H9 (cell line): Measurements from ENCODE around the gene OPALIN. TPM values are rescaled to one million over a fixed set of nuclear protein-coding genes. Genes with fewer than 3 reads are reported as not detected.

Experiments used
- DNase-seq: peaks from one replicate; pipeline ENCODE4 v3.0.0-alpha.2; 2017
- H2AFZ ChIP-seq: one replicate; pipeline ENCODE4 v1.6.1; 2013; ENCODE audit warnings: mild to moderate bottlenecking, low read length, control low read depth, moderate library complexity
- H2AK5ac ChIP-seq: 2 replicates; pipeline ENCODE4 v1.6.1; 2013; ENCODE audit warnings: low read length, control low read depth, mixed read lengths; ENCODE audit not compliant: insufficient read length
- H2BK120ac ChIP-seq: one replicate; pipeline ENCODE4 v1.6.1; 2013; ENCODE audit warnings: low read depth, mild to moderate bottlenecking, low read length, control low read depth, inconsistent platforms; ENCODE audit not compliant: poor library complexity, severe bottlenecking
- H2BK12ac ChIP-seq: 2 replicates; pipeline ENCODE4 v1.6.1; 2013; ENCODE audit warnings: low read length, control low read depth, mixed read lengths, low read depth; ENCODE audit not compliant: insufficient read length
- H2BK15ac ChIP-seq: 2 replicates; pipeline ENCODE4 v1.6.1; 2013; ENCODE audit warnings: low read depth, low read length, control low read depth
- H2BK20ac ChIP-seq: one replicate; pipeline ENCODE4 v1.6.1; 2013; ENCODE audit warnings: low read depth, mild to moderate bottlenecking, low read length, control low read depth, inconsistent platforms; ENCODE audit not compliant: poor library complexity, severe bottlenecking
- H2BK5ac ChIP-seq: 2 replicates; pipeline ENCODE4 v1.6.1; 2013; ENCODE audit warnings: low read length, control low read depth, mixed read lengths; ENCODE audit not compliant: insufficient read length
- H3K14ac ChIP-seq: 2 replicates; pipeline ENCODE4 v1.6.1; 2013; ENCODE audit warnings: low read length, control low read depth; ENCODE audit not compliant: insufficient read depth
- H3K18ac ChIP-seq: 2 replicates; pipeline ENCODE4 v1.6.1; 2013; ENCODE audit warnings: low read depth, mild to moderate bottlenecking, mixed read lengths, low read length, control low read depth; ENCODE audit not compliant: insufficient read length
- H3K23ac ChIP-seq: 2 replicates; pipeline ENCODE4 v1.6.1; 2013; ENCODE audit warnings: low read length, control low read depth, mixed read lengths, low read depth; ENCODE audit not compliant: insufficient read length
- H3K23me2 ChIP-seq: 2 replicates; pipeline ENCODE4 v1.6.1; 2013; ENCODE audit warnings: low read depth, mild to moderate bottlenecking, mixed read lengths, low read length, control low read depth; ENCODE audit not compliant: insufficient read length, poor library complexity, severe bottlenecking
- H3K27ac ChIP-seq: 2 replicates; pipeline ENCODE4 v1.5.1; 2013; ENCODE audit warnings: low read length, control low read depth, mixed read lengths, low read depth; ENCODE audit not compliant: insufficient read length
- H3K27me3 ChIP-seq: 2 replicates; pipeline ENCODE4 v1.6.1; 2013; ENCODE audit warnings: low read length, control low read depth, inconsistent platforms; ENCODE audit not compliant: insufficient read depth
- H3K4ac ChIP-seq: 2 replicates; pipeline ENCODE4 v1.6.1; 2013; ENCODE audit warnings: low read depth, mild to moderate bottlenecking, control low read depth, inconsistent platforms, low read length, moderate library complexity
- H3K4me1 ChIP-seq: 2 replicates; pipeline ENCODE4 v1.6.1; 2013; ENCODE audit warnings: low read length, control low read depth, inconsistent platforms; ENCODE audit not compliant: insufficient read depth
- H3K4me2 ChIP-seq: 2 replicates; pipeline ENCODE4 v1.6.1; 2013; ENCODE audit warnings: low read length, control low read depth, mixed read lengths; ENCODE audit not compliant: insufficient read length, insufficient read depth
- H3K56ac ChIP-seq: 2 replicates; pipeline ENCODE4 v1.6.1; 2013; ENCODE audit warnings: low read depth, mild to moderate bottlenecking, mixed read lengths, low read length, control low read depth; ENCODE audit not compliant: insufficient read length
- H3K79me1 ChIP-seq: 2 replicates; pipeline ENCODE4 v1.6.1; 2013; ENCODE audit warnings: low read depth, mild to moderate bottlenecking, moderate library complexity, low read length, control low read depth, inconsistent platforms; ENCODE audit not compliant: insufficient read depth, poor library complexity, severe bottlenecking
- H3K79me2 ChIP-seq: 2 replicates; pipeline ENCODE4 v1.6.1; 2013; ENCODE audit warnings: low read length, control low read depth, inconsistent platforms; ENCODE audit not compliant: insufficient read depth
- H3K9ac ChIP-seq: 2 replicates; pipeline ENCODE4 v1.6.1; 2013; ENCODE audit warnings: low read length, control low read depth, mixed read lengths; ENCODE audit not compliant: insufficient read length; ENCODE audit errors: extremely low read depth
- H3K9me3 ChIP-seq: one replicate; pipeline ENCODE4 v1.6.1; 2013; ENCODE audit warnings: low read depth, low read length, inconsistent platforms; ENCODE audit not compliant: control insufficient read depth
- H3T11ph ChIP-seq: one replicate; pipeline ENCODE4 v1.6.1; 2013; ENCODE audit warnings: mild to moderate bottlenecking, low read length, control low read depth, inconsistent platforms
- H4K20me1 ChIP-seq: one replicate; pipeline ENCODE4 v1.6.1; 2013; ENCODE audit not compliant: control insufficient read depth, insufficient read length, insufficient read depth
- H4K5ac ChIP-seq: 2 replicates; pipeline ENCODE4 v1.6.1; 2013; ENCODE audit warnings: low read depth, mild to moderate bottlenecking, mixed read lengths, low read length, control low read depth; ENCODE audit not compliant: insufficient read length
- H4K8ac ChIP-seq: replicated peaks from 2 replicates; pipeline ENCODE4 v1.6.1; 2013; ENCODE audit warnings: low read length, control low read depth, mixed read lengths, low read depth; ENCODE audit not compliant: insufficient read length
- H4K91ac ChIP-seq: 2 replicates; pipeline ENCODE4 v1.6.1; 2013; ENCODE audit warnings: low read depth, mild to moderate bottlenecking, moderate library complexity, mixed read lengths, low read length, control low read depth; ENCODE audit not compliant: insufficient read length
- H3K27ac Mint-ChIP-seq, 3 experiments: 2 replicates in 2 of 3; 3 replicates in 1 of 3; pipeline ENCODE4 v1.8.0; 2020 to 2021; ENCODE audit warnings: mixed read lengths in 3 of 3, mild to moderate bottlenecking in 1 of 3, moderate library complexity in 1 of 3
- H3K27me3 Mint-ChIP-seq: 2 replicates; pipeline ENCODE4 v1.8.0; 2021; ENCODE audit warnings: low read depth, mild to moderate bottlenecking, moderate library complexity, mixed read lengths
- H3K36me3 Mint-ChIP-seq, 3 experiments: 2 replicates in 2 of 3; 3 replicates in 1 of 3; pipeline ENCODE4 v1.8.0; 2020 to 2021; ENCODE audit warnings: low read depth in 3 of 3, mixed read lengths in 3 of 3; ENCODE audit not compliant: insufficient read depth in 1 of 3
- H3K4me1 Mint-ChIP-seq, 2 experiments: 2 replicates each; pipeline ENCODE4 v1.8.0; 2020; ENCODE audit warnings: mixed read lengths in 2 of 2
- H3K4me3 Mint-ChIP-seq, 2 experiments: 2 replicates in 1 of 2; 3 replicates in 1 of 2; pipeline ENCODE4 v1.8.0; 2020 to 2021; ENCODE audit warnings: mild to moderate bottlenecking in 2 of 2, mixed read lengths in 2 of 2, moderate library complexity in 1 of 2
- H3K9me3 Mint-ChIP-seq, 2 experiments: 2 replicates in 1 of 2; 3 replicates in 1 of 2; pipeline ENCODE4 v1.8.0; 2020; ENCODE audit warnings: mild to moderate bottlenecking in 2 of 2, mixed read lengths in 2 of 2, moderate library complexity in 1 of 2
- CTCF ChIP-seq: fragments of 200-600 bp; sonication (generic); conservative IDR thresholded peaks from 3 replicates; pipeline ENCODE4 v1.8.0; 2021; ENCODE audit warnings: antibody characterized with exemption, mild to moderate bottlenecking
- WGBS: extraction: QIAGEN DNeasy Blood & Tissue Kit; methylation state at CpG from one replicate; pipeline ENCODE4 v1.1.7; 2013; ENCODE audit warnings: missing lambda C conversion rate, low lambda C conversion rate, mixed read lengths; ENCODE audit not compliant: insufficient read length; ENCODE audit errors: extremely low coverage; 5-methylcytosine and 5-hydroxymethylcytosine counted together
- total RNA-seq: library from RNA; stranded (reverse); gene quantifications from 2 replicates; pipeline ENCODE4 v1.2.1, GENCODE V29; 2021

OPALIN gene
- total RNA-seq, 1 experiment from 2014 or later = not detected

- H3K9me3 Mint-ChIP-seq = no peaks in the 10 kb centered on the region
- Histone ChIP-seq H3K27ac (no peak overlapping the region), H2AK5ac (no peak overlapping the region), H3K56ac (no peak overlapping the region), H4K20me1 (no peaks in the 10 kb centered on the region), H3K27me3 (no peaks in the 10 kb centered on the region), H2BK5ac (no peak overlapping the region), H3K79me2 (no peaks in the 10 kb centered on the region), H3K79me1 (no peaks in the 10 kb centered on the region), H3K23me2 (no peaks in the 10 kb centered on the region), H4K8ac (no peak overlapping the region), H3K4me2 (no peak overlapping the region), H2BK20ac (no peak overlapping the region), H3K23ac (no peak overlapping the region), H3K9me3 (no peaks in the 10 kb centered on the region), H2BK12ac (no peak overlapping the region), H3K9ac (no peak overlapping the region), H3K18ac (no peak overlapping the region), H4K5ac (no peak overlapping the region), H3K4ac (no peak overlapping the region), H2BK120ac (no peak overlapping the region), H2AFZ (no peak overlapping the region), H3K14ac (no peak overlapping the region), H2BK15ac (no peak overlapping the region), H3K4me1 (peaks cover 2% of the 10 kb centered on the region; the same call in 1 of the 2 replicates), H4K91ac (no peak overlapping the region), H3T11ph (no peak overlapping the region)
- DNase-seq = no peak
- H3K27me3 Mint-ChIP-seq = no peaks in the 10 kb centered on the region
- no peaks in the 10 kb centered on the region for H3K36me3 Mint-ChIP-seq
- no peak for TF ChIP-seq CTCF
- peaks cover 4 to 6% of the 10 kb centered on the region in 2 experiments for H3K4me1 Mint-ChIP-seq
- WGBS = no CpG with 5 or more reads among the region's 4 CpGs
- H3K4me3 Mint-ChIP-seq = no peak overlapping the region
- no peak overlapping the region for H3K27ac Mint-ChIP-seq
These were observed 63.3 kb downstream of the OPALIN start for GRCh38 chr10:96295475-96295874.

Other genes starting within 250 kb of the OPALIN start
- gene ZNF518A, start 228.7 kb downstream of the OPALIN start, total RNA-seq = 31.0 and 36.2 TPM in 2 replicates
- gene BLNK, start 87.4 kb downstream of the OPALIN start, total RNA-seq = not detected in 2 replicates
- not detected in 2 replicates for gene DNTT, start 54.6 kb downstream of the OPALIN start, total RNA-seq
- 1.4 and 1.8 TPM in 2 replicates for gene TLL2, start 154.9 kb upstream of the OPALIN start, total RNA-seq
- 119 and 120 TPM in 2 replicates for gene TM9SF3, start 228.0 kb upstream of the OPALIN start, total RNA-seq